Measurements from ENCODE around the gene SUPT6H. TPM values are rescaled to one million over a fixed set of nuclear protein-coding genes. Genes with fewer than 3 reads are reported as not detected.

SUPT6H gene
- total RNA-seq, 1 experiment from 2014 or later: 63.3 TPM

DNA sequence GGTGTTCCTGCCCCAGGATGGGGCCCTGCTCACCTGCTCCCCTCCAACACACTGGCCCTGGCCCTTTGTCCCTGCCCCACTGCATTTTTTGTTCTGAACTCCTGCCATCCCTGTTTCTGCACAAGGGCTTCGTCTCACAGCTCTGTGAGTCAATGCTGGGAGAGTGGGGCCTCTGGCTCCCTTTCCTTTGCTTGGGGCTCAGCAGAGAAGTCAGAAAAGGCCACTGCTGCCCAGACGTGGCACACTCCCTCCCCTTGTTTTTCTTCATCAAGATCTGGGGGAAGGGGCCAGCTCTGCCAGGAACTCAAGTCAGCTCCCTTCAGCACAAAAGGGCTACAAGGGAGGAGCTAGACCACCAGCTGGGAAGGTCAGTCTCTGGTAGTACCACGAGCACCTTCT is 40.7 kb downstream of the SUPT6H start:
- Histone ChIP-seq H3K27ac (no peak overlapping the region), H3K4me2 (no peak overlapping the region), H2AFZ (no peak overlapping the region), H3F3A (ENCODE audit: insufficient read depth, low read depth) (peaks cover 17% of the 10 kb centered on the region; the same call in 1 of the 2 replicates), H3K9me3 (ENCODE audit: insufficient read depth, low read depth) (no peaks in the 10 kb centered on the region), H3K4me3 (no peak overlapping the region), H3K79me2 (ENCODE audit: low read depth) (no peaks in the 10 kb centered on the region), H3K9me2 (ENCODE audit: insufficient read depth) (no peaks in the 10 kb centered on the region), H3K36me3 (ENCODE audit: low read depth) (peaks cover 4% of the 10 kb centered on the region; the same call in 1 of the 2 replicates), H4K20me1 (ENCODE audit: insufficient read depth) (no peaks in the 10 kb centered on the region), H3K4me1 (replicated peaks; ENCODE audit: insufficient read depth) (no peaks in the 10 kb centered on the region), H3K27me3 (ENCODE audit: insufficient read depth, low read depth) (no peaks in the 10 kb centered on the region)
- no TSS peak for BruUV-seq (replicated peaks)
- CTCF ChIA-PET: no interaction called here
- intact Hi-C loops (cut with micrococcal nuclease; ENCODE audit: unreplicated experiment): no loop called here
- no peak for DNase-seq
- no peak for TF ChIP-seq EZH2 (IDR thresholded peaks at IDR 0.05; ENCODE audit: low read depth)
- TF ChIP-seq, protein P1, sequence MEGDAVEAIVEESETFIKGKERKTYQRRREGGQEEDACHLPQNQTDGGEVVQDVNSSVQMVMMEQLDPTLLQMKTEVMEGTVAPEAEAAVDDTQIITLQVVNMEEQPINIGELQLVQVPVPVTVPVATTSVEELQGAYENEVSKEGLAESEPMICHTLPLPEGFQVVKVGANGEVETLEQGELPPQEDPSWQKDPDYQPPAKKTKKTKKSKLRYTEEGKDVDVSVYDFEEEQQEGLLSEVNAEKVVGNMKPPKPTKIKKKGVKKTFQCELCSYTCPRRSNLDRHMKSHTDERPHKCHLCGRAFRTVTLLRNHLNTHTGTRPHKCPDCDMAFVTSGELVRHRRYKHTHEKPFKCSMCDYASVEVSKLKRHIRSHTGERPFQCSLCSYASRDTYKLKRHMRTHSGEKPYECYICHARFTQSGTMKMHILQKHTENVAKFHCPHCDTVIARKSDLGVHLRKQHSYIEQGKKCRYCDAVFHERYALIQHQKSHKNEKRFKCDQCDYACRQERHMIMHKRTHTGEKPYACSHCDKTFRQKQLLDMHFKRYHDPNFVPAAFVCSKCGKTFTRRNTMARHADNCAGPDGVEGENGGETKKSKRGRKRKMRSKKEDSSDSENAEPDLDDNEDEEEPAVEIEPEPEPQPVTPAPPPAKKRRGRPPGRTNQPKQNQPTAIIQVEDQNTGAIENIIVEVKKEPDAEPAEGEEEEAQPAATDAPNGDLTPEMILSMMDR (conservative IDR thresholded peaks at IDR 0.05): no peak
- POLR2A ChIA-PET (ENCODE audit: unreplicated experiment): no interaction called here

DNA sequence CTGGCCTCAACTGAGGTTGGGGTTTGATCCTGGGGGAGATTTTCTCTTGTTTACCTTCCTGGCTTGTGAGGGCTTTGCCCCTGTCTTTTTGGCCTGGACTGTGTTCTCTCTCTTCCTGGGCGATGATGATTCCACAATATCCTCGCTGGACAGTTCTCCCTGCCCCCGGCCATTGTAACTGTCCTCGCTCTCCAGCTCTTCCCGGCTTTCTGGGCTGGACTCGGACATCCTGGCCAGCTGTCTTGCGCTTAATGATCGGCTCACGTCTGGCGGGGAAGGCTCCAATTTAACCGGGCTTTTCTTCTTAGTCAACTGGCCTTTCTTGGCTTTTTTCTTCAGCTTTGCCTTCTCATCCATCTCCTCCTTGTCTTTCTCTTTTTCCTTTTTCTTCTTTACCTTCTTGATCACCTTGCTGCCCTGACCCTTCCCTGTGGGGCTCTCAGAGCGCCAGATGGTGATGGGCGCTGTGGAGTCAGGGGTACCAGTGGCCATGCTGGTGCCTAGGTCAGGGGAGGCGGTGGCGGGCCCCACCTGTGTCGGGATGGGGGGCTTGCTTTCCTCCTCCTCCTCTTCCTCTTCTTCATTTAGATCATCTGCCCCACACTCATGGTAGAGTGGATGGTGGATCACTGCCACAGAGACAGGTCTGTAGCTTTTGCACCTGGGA is 41.7 kb downstream of the SUPT6H start:
- no peaks in the 10 kb centered on the region for H4K20me1 ChIP-seq (ENCODE audit: insufficient read depth)
- H3K79me2 ChIP-seq (ENCODE audit: low read depth): no peaks in the 10 kb centered on the region
- TF ChIP-seq EZH2 (IDR thresholded peaks at IDR 0.05; ENCODE audit: low read depth): no peak
- TF ChIP-seq, protein P1 (conservative IDR thresholded peaks at IDR 0.05): no peak
- no peaks in the 10 kb centered on the region; the same call in 1 of the 2 replicates for H3K36me3 ChIP-seq (ENCODE audit: low read depth)
- ChIA-PET CTCF (no interaction called here), POLR2A (ENCODE audit: unreplicated experiment) (no interaction called here)
- no peaks in the 10 kb centered on the region for H3K4me1 ChIP-seq (replicated peaks; ENCODE audit: insufficient read depth)
- H3K27ac ChIP-seq: no peak overlapping the region
- H3K9me3 ChIP-seq (ENCODE audit: insufficient read depth, low read depth): no peaks in the 10 kb centered on the region
- intact Hi-C loops (cut with micrococcal nuclease; ENCODE audit: unreplicated experiment): no loop called here
- DNase-seq: no peak
- no peak overlapping the region for H2AFZ ChIP-seq
- no peaks in the 10 kb centered on the region for H3K27me3 ChIP-seq (ENCODE audit: insufficient read depth, low read depth)
- peaks cover 14% of the 10 kb centered on the region; the same call in 1 of the 2 replicates for H3F3A ChIP-seq (ENCODE audit: insufficient read depth, low read depth)
- no peaks in the 10 kb centered on the region for H3K9me2 ChIP-seq (ENCODE audit: insufficient read depth)
- no TSS peak for BruUV-seq (replicated peaks)
- no peak overlapping the region for H3K4me2 ChIP-seq
- H3K4me3 ChIP-seq: no peak overlapping the region

DNA sequence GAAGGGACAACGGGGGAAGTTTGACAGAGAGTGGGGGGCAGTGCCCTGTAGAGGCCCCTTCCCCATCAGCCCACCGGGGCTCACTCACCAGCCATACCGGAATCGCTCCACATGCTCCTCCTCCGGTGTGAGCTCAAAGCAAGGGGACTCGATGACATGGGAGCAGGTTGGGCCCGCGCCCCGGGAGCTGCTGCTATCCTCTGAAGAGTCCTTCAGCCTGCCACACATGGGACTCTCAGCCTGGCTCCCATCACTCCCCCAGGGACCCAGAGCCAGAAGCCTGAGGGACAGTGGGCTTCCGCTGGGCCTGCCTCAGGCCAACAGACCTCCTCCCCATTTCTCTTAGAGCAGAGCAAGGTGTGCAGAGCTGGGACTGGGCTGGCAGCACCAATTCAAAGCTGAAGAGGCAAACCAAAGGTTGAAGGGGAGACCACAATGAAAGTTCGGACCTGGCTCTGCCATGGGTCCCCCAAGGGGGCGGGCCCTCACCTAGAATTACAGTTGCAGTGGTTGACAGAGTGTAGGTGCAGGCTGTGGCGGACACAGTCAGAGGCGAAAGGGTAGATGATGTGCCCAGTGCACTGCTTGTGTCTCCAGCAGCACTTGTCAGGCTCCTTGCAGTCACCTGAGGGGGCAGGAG is 42.3 kb downstream of the SUPT6H start:
- Histone ChIP-seq H3K79me2 (ENCODE audit: low read depth) (no peaks in the 10 kb centered on the region), H3K27me3 (ENCODE audit: insufficient read depth, low read depth) (no peaks in the 10 kb centered on the region), H4K20me1 (ENCODE audit: insufficient read depth) (no peaks in the 10 kb centered on the region), H2AFZ (no peak overlapping the region), H3K9me2 (ENCODE audit: insufficient read depth) (no peaks in the 10 kb centered on the region), H3K36me3 (ENCODE audit: low read depth) (no peaks in the 10 kb centered on the region; the same call in 1 of the 2 replicates), H3K4me2 (no peak overlapping the region), H3F3A (ENCODE audit: insufficient read depth, low read depth) (peaks cover 18% of the 10 kb centered on the region; the same call in 1 of the 2 replicates), H3K27ac (no peak overlapping the region), H3K9me3 (ENCODE audit: insufficient read depth, low read depth) (no peaks in the 10 kb centered on the region), H3K4me3 (no peak overlapping the region), H3K4me1 (replicated peaks; ENCODE audit: insufficient read depth) (no peaks in the 10 kb centered on the region)
- POLR2A ChIA-PET (ENCODE audit: unreplicated experiment): no interaction called here
- no peak for TF ChIP-seq EZH2 (IDR thresholded peaks at IDR 0.05; ENCODE audit: low read depth)
- TF ChIP-seq, protein P1 (conservative IDR thresholded peaks at IDR 0.05): no peak
- CTCF ChIA-PET: interaction anchor here (0.5 kb wide), 1 partner anchor 9 kb away, joined by 5 read pairs; no protein-coding TSS in a partner anchor
- intact Hi-C loops (cut with micrococcal nuclease; ENCODE audit: unreplicated experiment): no loop called here
- DNase-seq: no peak
- BruUV-seq (replicated peaks): no TSS peak
